IMR-90 (cell line): ENCODE measurements around the gene NSD2. TPM values are rescaled to one million over a fixed set of nuclear protein-coding genes. Genes with fewer than 3 reads are reported as not detected.

ENCODE experiments used
- ATAC-seq: fragments of 200-7000 bp; cut with Tn5 transposase; 2 replicates; pipeline ENCODE4 v1.9.1; 2020; ENCODE audit warnings: low read depth, mild to moderate bottlenecking, moderate library complexity
- BruUV-seq: library from RNA; stranded (reverse); fragments of 400-500 nt; replicated peaks from 2 replicates; lab custom pipeline; 2021; lab: Mats Ljungman, UMichigan
- CTCF ChIA-PET: fragments of 300-600 bp; formaldehyde crosslinking; extraction: SDS; loops from one replicate; lab custom pipeline; 2021; ENCODE audit warnings: antibody characterized with exemption; lab: Yijun Ruan, JAX
- POLR2A ChIA-PET: fragments of 300-600 bp; sonication (Branson Sonifier 250); formaldehyde crosslinking; loops from one replicate; lab custom pipeline; 2022; ENCODE audit warnings: antibody characterized with exemption; ENCODE audit not compliant: unreplicated experiment; lab: Charles Lee
- DNase-seq: peaks from one replicate; pipeline ENCODE4 v3.0.0; 2013
- H2AFZ ChIP-seq: replicated peaks from 2 replicates; pipeline ENCODE3; 2013; ENCODE audit warnings: low read length, mild to moderate bottlenecking; ENCODE audit not compliant: poor library complexity
- H2AK5ac ChIP-seq: 2 replicates; pipeline ENCODE4 v1.6.1; 2013; ENCODE audit warnings: low read depth, low read length, inconsistent platforms
- H2AK9ac ChIP-seq: replicated peaks from 2 replicates; pipeline ENCODE3; 2013; ENCODE audit warnings: mild to moderate bottlenecking, low read depth, low read length, moderate library complexity; ENCODE audit not compliant: poor library complexity
- H2BK120ac ChIP-seq: 2 replicates; pipeline ENCODE4 v1.6.1; 2013; ENCODE audit warnings: low read depth, low read length, inconsistent platforms
- H2BK15ac ChIP-seq: 3 replicates; pipeline ENCODE4 v1.6.1; 2013; ENCODE audit warnings: low read depth, low read length, inconsistent platforms
- H2BK20ac ChIP-seq: 2 replicates; pipeline ENCODE4 v1.6.1; 2013; ENCODE audit warnings: low read depth, mild to moderate bottlenecking, inconsistent platforms, low read length, moderate library complexity
- H2BK5ac ChIP-seq: 2 replicates; pipeline ENCODE4 v1.6.1; 2013; ENCODE audit warnings: mild to moderate bottlenecking, low read depth, low read length, inconsistent platforms; ENCODE audit not compliant: poor library complexity, severe bottlenecking
- H3K14ac ChIP-seq: replicated peaks from 2 replicates; pipeline ENCODE4 v1.6.1; 2013; ENCODE audit warnings: low read depth, low read length, inconsistent platforms
- H3K18ac ChIP-seq: 2 replicates; pipeline ENCODE4 v1.6.1; 2013; ENCODE audit warnings: low read depth, low read length, control low read depth
- H3K23ac ChIP-seq: 2 replicates; pipeline ENCODE4 v1.6.1; 2013; ENCODE audit warnings: low read depth, low read length, inconsistent platforms
- H3K27ac ChIP-seq: 2 replicates; pipeline ENCODE4 v1.5.1; 2013; ENCODE audit warnings: mild to moderate bottlenecking, control low read depth, low read length; ENCODE audit not compliant: insufficient read depth
- H3K27me3 ChIP-seq: 2 replicates; pipeline ENCODE4 v1.6.1; 2013; ENCODE audit warnings: low read length; ENCODE audit not compliant: control insufficient read depth, insufficient read depth
- H3K36me3 ChIP-seq: 2 replicates; pipeline ENCODE4 v1.6.1; 2013; ENCODE audit warnings: low read length, mixed read lengths; ENCODE audit not compliant: control insufficient read depth, insufficient read depth
- H3K4ac ChIP-seq: 2 replicates; pipeline ENCODE4 v1.6.1; 2013; ENCODE audit warnings: low read depth, low read length, inconsistent platforms
- H3K4me1 ChIP-seq: 2 replicates; pipeline ENCODE4 v1.6.1; 2013; ENCODE audit warnings: low read length, mixed read lengths; ENCODE audit not compliant: control insufficient read depth, insufficient read depth
- H3K4me2 ChIP-seq: 2 replicates; pipeline ENCODE4 v1.6.1; 2013; ENCODE audit warnings: low read depth, mild to moderate bottlenecking, control low read depth, low read length, moderate library complexity
- H3K4me3 ChIP-seq: 2 replicates; pipeline ENCODE4 v1.5.1; 2013; ENCODE audit warnings: low read depth, mild to moderate bottlenecking, control low read depth, low read length, moderate library complexity; ENCODE audit not compliant: insufficient read depth
- H3K56ac ChIP-seq: 2 replicates; pipeline ENCODE4 v1.6.1; 2013; ENCODE audit warnings: low read length, inconsistent platforms; ENCODE audit not compliant: insufficient read depth; ENCODE audit errors: extremely low read depth
- H3K79me1 ChIP-seq, 2 experiments: 2 replicates each; pipeline ENCODE4 v1.6.1; 2013; ENCODE audit warnings: low read length in 2 of 2, inconsistent platforms in 1 of 2, low read depth in 1 of 2
- H3K9ac ChIP-seq: 2 replicates; pipeline ENCODE4 v1.6.1; 2013; ENCODE audit warnings: low read depth, low read length, control low read depth
- H3K9me1 ChIP-seq: 2 replicates; pipeline ENCODE4 v1.6.1; 2013; ENCODE audit warnings: low read length, inconsistent platforms; ENCODE audit not compliant: insufficient read depth
- H3K9me3 ChIP-seq: 2 replicates; pipeline ENCODE4 v1.6.1; 2013; ENCODE audit warnings: low read length; ENCODE audit not compliant: control insufficient read depth, insufficient read depth
- H4K20me1 ChIP-seq: 2 replicates; pipeline ENCODE4 v1.6.1; 2013; ENCODE audit warnings: low read length, inconsistent platforms; ENCODE audit not compliant: insufficient read depth
- H4K5ac ChIP-seq: 2 replicates; pipeline ENCODE4 v1.6.1; 2013; ENCODE audit warnings: mild to moderate bottlenecking, low read depth, low read length, control low read depth
- H4K8ac ChIP-seq, 2 experiments: 2 replicates each; pipeline ENCODE4 v1.6.1; 2013; ENCODE audit warnings: low read depth in 2 of 2, low read length in 2 of 2, control low read depth in 1 of 2, inconsistent platforms in 1 of 2
- H4K91ac ChIP-seq: 2 replicates; pipeline ENCODE4 v1.6.1; 2013; ENCODE audit warnings: low read depth, low read length, inconsistent platforms; ENCODE audit not compliant: insufficient read depth
- BHLHE40 ChIP-seq: fragments of 150-350 bp; IDR thresholded peaks from 2 replicates; pipeline ENCODE4 v1.6.1; 2016; ENCODE audit warnings: mild to moderate bottlenecking, low read depth, low read length
- CEBPB ChIP-seq: IDR thresholded peaks from 2 replicates; pipeline ENCODE4 v1.6.1; 2012; ENCODE audit warnings: low read depth, low read length, improper control_type of control experiment
- FOS ChIP-seq: fragments of 150-350 bp; IDR thresholded peaks from 2 replicates; pipeline ENCODE4 v1.6.1; 2016; ENCODE audit warnings: low read depth, low read length
- MAFK ChIP-seq: IDR thresholded peaks from 2 replicates; pipeline ENCODE4 v1.6.1; 2012; ENCODE audit warnings: low read depth, low read length, improper control_type of control experiment
- MAZ ChIP-seq: IDR thresholded peaks from 2 replicates; pipeline ENCODE4 v1.6.1; 2012; ENCODE audit warnings: low read depth, mild to moderate bottlenecking, low read length, improper control_type of control experiment, moderate library complexity, borderline replicate concordance
- MXI1 ChIP-seq: IDR thresholded peaks from 2 replicates; pipeline ENCODE4 v1.6.1; 2012; ENCODE audit warnings: low read depth, mild to moderate bottlenecking, low read length, moderate library complexity, borderline replicate concordance
- NFE2L2 ChIP-seq: fragments of 150-350 bp; IDR thresholded peaks from 2 replicates; pipeline ENCODE4 v1.6.1; 2016; ENCODE audit warnings: low read depth, mild to moderate bottlenecking, low read length
- POLR2A ChIP-seq: IDR thresholded peaks from 2 replicates; pipeline ENCODE4 v1.6.1; 2012; ENCODE audit warnings: mild to moderate bottlenecking, low read depth, low read length
- RAD21 ChIP-seq: IDR thresholded peaks from 2 replicates; pipeline ENCODE4 v1.6.1; 2012; ENCODE audit warnings: low read length, improper control_type of control experiment
- RCOR1 ChIP-seq: IDR thresholded peaks from 2 replicates; pipeline ENCODE4 v1.6.1; 2012; ENCODE audit warnings: mild to moderate bottlenecking, low read length, improper control_type of control experiment; ENCODE audit not compliant: insufficient replicate concordance
- RFX5 ChIP-seq: IDR thresholded peaks from 2 replicates; pipeline ENCODE4 v1.8.0; 2012; ENCODE audit warnings: low read depth, mild to moderate bottlenecking, low read length, moderate library complexity
- SMC3 ChIP-seq: fragments of 150-350 bp; IDR thresholded peaks from 2 replicates; pipeline ENCODE4 v1.6.1; 2016; ENCODE audit warnings: low read depth, mild to moderate bottlenecking, antibody characterized with exemption, low read length, moderate library complexity
- WGBS, 2 experiments: methylation state at CpG; one replicate each; pipeline versions ENCODE4 v1.1.5 to v1.1.7; 2013; ENCODE audit warnings: missing lambda C conversion rate in 2 of 2; ENCODE audit not compliant: insufficient read length in 1 of 2; ENCODE audit errors: extremely low coverage in 2 of 2; 5-methylcytosine and 5-hydroxymethylcytosine counted together
- dilution Hi-C: fragments of 300-500 bp; cut with HindIII; formaldehyde crosslinking; loops from one replicate; pipeline ENCODE4 v1.14.3; 2018; ENCODE audit warnings: low sequenced_read_pairs; ENCODE audit not compliant: unreplicated experiment
- in situ Hi-C: fragments of 300-500 bp; cut with MboI; formaldehyde crosslinking; loops from 3 replicates; pipeline ENCODE4 v1.14.3; 2019; ENCODE audit warnings: low sequenced_read_pairs, inconsistent platforms, mixed read lengths
- intact Hi-C: fragments of 100-400 bp; cut with micrococcal nuclease; formaldehyde crosslinking; loops from 2 replicates; pipeline ENCODE4 v1.10.0; 2022
- polyA plus RNA-seq, 3 experiments: library from polyadenylated mRNA; depleted of rRNA; stranded (reverse); fragments of >200 nt; gene quantifications; 2 replicates each; pipeline ENCODE4 v1.2.3, GENCODE V29; 2012; ENCODE audit warnings: low replicate concordance in 1 of 3
- total RNA-seq: library from RNA; depleted of rRNA; stranded (reverse); fragments of >200 nt; gene quantifications from 2 replicates; pipeline ENCODE4 v1.2.3, GENCODE V29; 2012
- TF ChIP-seq, protein P1 (sequence below): fragments of 150-350 bp; IDR thresholded peaks from 2 replicates; pipeline ENCODE4 v1.6.1; 2017; ENCODE audit warnings: mild to moderate bottlenecking, antibody characterized with exemption, low read length, low read depth
- TF ChIP-seq, protein P2 (sequence below): conservative IDR thresholded peaks from 2 replicates; pipeline ENCODE4 v1.5.1; 2012; ENCODE audit warnings: mild to moderate bottlenecking, low read depth, low read length, improper control_type of control experiment
- TF ChIP-seq, protein P3 (sequence below): fragments of 150-350 bp; IDR thresholded peaks from 2 replicates; pipeline ENCODE4 v1.6.1; 2016; ENCODE audit warnings: low read depth, mild to moderate bottlenecking, low read length, moderate library complexity, borderline replicate concordance

The NSD2 gene
- total and polyA plus RNA-seq, 2 of the 4 experiments (the other 2 are of a cell fraction): 35.9 to 68.1 TPM

DNA sequence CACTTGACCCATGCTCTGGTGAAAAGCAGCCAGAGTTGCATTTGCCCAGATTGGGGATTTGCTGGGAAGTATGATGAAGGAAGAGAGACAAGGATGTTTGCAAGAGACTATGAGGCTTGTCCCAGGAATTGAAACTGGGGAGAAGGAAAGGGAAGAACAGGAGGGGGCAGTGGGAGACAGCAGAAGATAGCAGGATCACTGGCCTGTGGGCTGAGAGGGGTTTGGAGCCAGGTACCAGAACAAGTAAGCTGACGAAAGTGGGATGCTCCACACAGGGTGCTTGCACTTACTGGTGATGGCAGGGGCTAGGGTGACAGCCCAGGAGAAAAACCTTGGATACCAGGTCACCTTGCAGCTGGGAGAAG, 11.8 kb upstream of the NSD2 start:
- dilution Hi-C loops (no loop called here), intact Hi-C loops (loop anchor here (5.0 kb wide), 1 partner anchor 38 kb away; no protein-coding TSS in a partner anchor), in situ Hi-C loops (no loop called here)
- POLR2A ChIA-PET: no interaction called here
- Histone ChIP-seq H3K27me3 (no peaks in the 10 kb centered on the region), H2BK20ac (no peak overlapping the region), H4K91ac (no peak overlapping the region), H2AFZ (no peak overlapping the region), H3K4me1 (peaks cover 9% of the 10 kb centered on the region), H3K79me1 (peaks cover 13 to 31% of the 10 kb centered on the region in 2 experiments), H3K4me2 (no peak overlapping the region), H2AK9ac (no peak overlapping the region), H3K56ac (no peak overlapping the region), H2BK5ac (no peak overlapping the region), H3K23ac (no peak overlapping the region), H2BK120ac (no peak overlapping the region), H2AK5ac (no peak overlapping the region), H3K18ac (no peak overlapping the region), H4K8ac (no peak overlapping the region), H3K4ac (no peak overlapping the region), H2BK15ac (no peak overlapping the region), H3K36me3 (no peaks in the 10 kb centered on the region), H3K9me1 (peaks cover 5% of the 10 kb centered on the region; the same call in 1 of the 2 replicates), H4K20me1 (no peaks in the 10 kb centered on the region), H3K14ac (no peak overlapping the region), H3K9me3 (no peaks in the 10 kb centered on the region), H3K27ac (no peak overlapping the region), H3K9ac (no peak overlapping the region), H4K5ac (no peak overlapping the region), H3K4me3 (no peak overlapping the region)
- TF ChIP-seq SMC3 (no peak), RAD21 (no peak), MAFK (no peak), POLR2A (no peak), RFX5 (no peak), CEBPB (no peak), BHLHE40 (no peak), RCOR1 (no peak), FOS (no peak), NFE2L2 (no peak), MAZ (no peak), MXI1 (no peak)
- TF ChIP-seq, protein P1, sequence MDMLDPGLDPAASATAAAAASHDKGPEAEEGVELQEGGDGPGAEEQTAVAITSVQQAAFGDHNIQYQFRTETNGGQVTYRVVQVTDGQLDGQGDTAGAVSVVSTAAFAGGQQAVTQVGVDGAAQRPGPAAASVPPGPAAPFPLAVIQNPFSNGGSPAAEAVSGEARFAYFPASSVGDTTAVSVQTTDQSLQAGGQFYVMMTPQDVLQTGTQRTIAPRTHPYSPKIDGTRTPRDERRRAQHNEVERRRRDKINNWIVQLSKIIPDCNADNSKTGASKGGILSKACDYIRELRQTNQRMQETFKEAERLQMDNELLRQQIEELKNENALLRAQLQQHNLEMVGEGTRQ: no peak
- TF ChIP-seq, protein P2, sequence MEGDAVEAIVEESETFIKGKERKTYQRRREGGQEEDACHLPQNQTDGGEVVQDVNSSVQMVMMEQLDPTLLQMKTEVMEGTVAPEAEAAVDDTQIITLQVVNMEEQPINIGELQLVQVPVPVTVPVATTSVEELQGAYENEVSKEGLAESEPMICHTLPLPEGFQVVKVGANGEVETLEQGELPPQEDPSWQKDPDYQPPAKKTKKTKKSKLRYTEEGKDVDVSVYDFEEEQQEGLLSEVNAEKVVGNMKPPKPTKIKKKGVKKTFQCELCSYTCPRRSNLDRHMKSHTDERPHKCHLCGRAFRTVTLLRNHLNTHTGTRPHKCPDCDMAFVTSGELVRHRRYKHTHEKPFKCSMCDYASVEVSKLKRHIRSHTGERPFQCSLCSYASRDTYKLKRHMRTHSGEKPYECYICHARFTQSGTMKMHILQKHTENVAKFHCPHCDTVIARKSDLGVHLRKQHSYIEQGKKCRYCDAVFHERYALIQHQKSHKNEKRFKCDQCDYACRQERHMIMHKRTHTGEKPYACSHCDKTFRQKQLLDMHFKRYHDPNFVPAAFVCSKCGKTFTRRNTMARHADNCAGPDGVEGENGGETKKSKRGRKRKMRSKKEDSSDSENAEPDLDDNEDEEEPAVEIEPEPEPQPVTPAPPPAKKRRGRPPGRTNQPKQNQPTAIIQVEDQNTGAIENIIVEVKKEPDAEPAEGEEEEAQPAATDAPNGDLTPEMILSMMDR: no peak
- TF ChIP-seq, protein P3, sequence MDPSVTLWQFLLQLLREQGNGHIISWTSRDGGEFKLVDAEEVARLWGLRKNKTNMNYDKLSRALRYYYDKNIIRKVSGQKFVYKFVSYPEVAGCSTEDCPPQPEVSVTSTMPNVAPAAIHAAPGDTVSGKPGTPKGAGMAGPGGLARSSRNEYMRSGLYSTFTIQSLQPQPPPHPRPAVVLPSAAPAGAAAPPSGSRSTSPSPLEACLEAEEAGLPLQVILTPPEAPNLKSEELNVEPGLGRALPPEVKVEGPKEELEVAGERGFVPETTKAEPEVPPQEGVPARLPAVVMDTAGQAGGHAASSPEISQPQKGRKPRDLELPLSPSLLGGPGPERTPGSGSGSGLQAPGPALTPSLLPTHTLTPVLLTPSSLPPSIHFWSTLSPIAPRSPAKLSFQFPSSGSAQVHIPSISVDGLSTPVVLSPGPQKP: no peak
- WGBS, 2 experiments: 100% methylated on average over 1 of the region's 1 CpG; no CpG with 5 or more reads in 1 of the 2 experiments
- BruUV-seq: no TSS peak
- DNase-seq (no peak), ATAC-seq (no peak)
- CTCF ChIA-PET: no interaction called here
